ENCODE data around the gene USP17L28.
"Not testable (repeated sequence)": the region's sequence is repeated elsewhere in the genome, so short reads cannot be mapped to it uniquely, and the experiment has no call there.

The USP17L28 gene

GRCh38 chr4:9348593-9348992 lies at the start of gene USP17L28:
Gene USP17L28 (plus strand): TSS chr4:9348893. CDS start chr4:9348893, 0 bp downstream.
- DNase-seq = not testable (repeated sequence)

- not testable (repeated sequence) for DNase-seq
These were observed 24.5 kb upstream of the USP17L28 start for GRCh38 chr4:9324191-9324590.

- DNase-seq = not testable (repeated sequence)
These were observed 23.8 kb upstream of the USP17L28 start, which contains the start of gene USP17L24 for GRCh38 chr4:9324865-9325264. Gene USP17L24 (plus strand): TSS chr4:9325165. CDS start chr4:9325165, 0 bp downstream.

- DNase-seq = not testable (repeated sequence)
These were observed 19.1 kb upstream of the USP17L28 start, which contains the start of gene USP17L25 for GRCh38 chr4:9329611-9330010. Gene USP17L25 (plus strand): TSS chr4:9329911. CDS start chr4:9329911, 0 bp downstream.

GRCh38 chr4:9334358-9334757 lies 14.3 kb upstream of the USP17L28 start, which contains the start of gene USP17L26:
Gene USP17L26 (plus strand): TSS chr4:9334658. CDS start chr4:9334658, 0 bp downstream.
- not testable (repeated sequence) for DNase-seq

- DNase-seq = not testable (repeated sequence)
These were observed 9.6 kb upstream of the USP17L28 start, which contains the start of gene USP17L5 for GRCh38 chr4:9339103-9339502. Gene USP17L5 (plus strand): TSS chr4:9339403. CDS start chr4:9339403, 0 bp downstream.

GRCh38 chr4:9343848-9344247 lies 4.8 kb upstream of the USP17L28 start, which contains the start of gene USP17L27:
Gene USP17L27 (plus strand): TSS chr4:9344148. CDS start chr4:9344148, 0 bp downstream.
- DNase-seq = not testable (repeated sequence)

- not testable (repeated sequence) for DNase-seq
These were observed 2.2 kb downstream of the USP17L28 start for GRCh38 chr4:9350866-9351265.

- not testable (repeated sequence) for DNase-seq
These were observed 4.6 kb downstream of the USP17L28 start, which contains the start of gene USP17L29 for GRCh38 chr4:9353338-9353737. Gene USP17L29 (plus strand): TSS chr4:9353638. CDS start chr4:9353638, 0 bp downstream.

GRCh38 chr4:9362829-9363228 lies 14.1 kb downstream of the USP17L28 start, which contains the start of gene USP17L30:
Gene USP17L30 (plus strand): TSS chr4:9363129. CDS start chr4:9363129, 0 bp downstream.
- not testable (repeated sequence) for DNase-seq

GRCh38 chr4:9379881-9380280 lies 31.2 kb downstream of the USP17L28 start:
- not testable (repeated sequence) for DNase-seq

- peak; percentile 52 for DNase-seq
These were observed 32.4 kb downstream of the USP17L28 start for GRCh38 chr4:9381012-9381534.

- DNase-seq = no peak
These were observed 35.4 kb downstream of the USP17L28 start for GRCh38 chr4:9384126-9384525.

- DNase-seq = not testable (repeated sequence)
These were observed 40.3 kb downstream of the USP17L28 start for GRCh38 chr4:9389001-9389400.
